Measurements from ENCODE around the gene GFI1B. TPM values are rescaled to one million over a fixed set of nuclear protein-coding genes. Genes with fewer than 3 reads are reported as not detected.

Gene GFI1B
- total and polyA plus RNA-seq, 4 donors = 0.05 to 53.6 TPM; not detected in 2

GRCh38 chr9:132931178-132931735 is 47.2 kb upstream of the GFI1B start:
- H3K36me3 ChIP-seq (ENCODE audit: control insufficient read depth in 4 of 4, insufficient read depth in 3 of 4, low read depth in 1 of 4, low read length in 3 of 4) = peaks cover 3 to 28% (median 15%) of the 10 kb centered on the region in 4 donors
- 93% methylated on average over 9 of the region's 9 CpGs for WGBS
- no peak for TF ChIP-seq HNF4G (IDR thresholded peaks at IDR 0.05)
- TF ChIP-seq RXRA (IDR thresholded peaks at IDR 0.05) = no peak
- no peak for TF ChIP-seq HNF4A (conservative IDR thresholded peaks at IDR 0.05)
- TF ChIP-seq FOXA1 (IDR thresholded peaks at IDR 0.05) = no peak
- no peak for TF ChIP-seq SP1 (IDR thresholded peaks at IDR 0.05)
- TF ChIP-seq REST (IDR thresholded peaks at IDR 0.05) = no peak
- no peak for TF ChIP-seq FOXA2 (IDR thresholded peaks at IDR 0.05)
- TF ChIP-seq ATF3 (IDR thresholded peaks at IDR 0.05) = no peak
- TF ChIP-seq TAF1 (conservative IDR thresholded peaks at IDR 0.05) = no peak
- TF ChIP-seq ZBTB33 (IDR thresholded peaks at IDR 0.05) = no peak
- no peak for TF ChIP-seq YY1 (IDR thresholded peaks at IDR 0.05)
- TF ChIP-seq JUND (IDR thresholded peaks at IDR 0.05) = no peak
- no peak for TF ChIP-seq GABPA (IDR thresholded peaks at IDR 0.05 in 1 of 2, conservative IDR thresholded peaks at IDR 0.05 in 1 of 2)
- no peak for TF ChIP-seq CTCF (IDR thresholded peaks at IDR 0.05; ENCODE audit: low read depth, low read length, missing input control)

GRCh38 chr9:132935026-132935425 is 43.5 kb upstream of the GFI1B start:
- no peaks in the 10 kb centered on the region for H3K9me3 ChIP-seq (ENCODE audit: control insufficient read depth in 4 of 4, low read length in 3 of 4)
- TF ChIP-seq REST (IDR thresholded peaks at IDR 0.05) = no peak
- 94% methylated on average over 6 of the region's 6 CpGs for WGBS
- peaks cover 0 to 7% (median 4%) of the 10 kb centered on the region in 4 donors for H3K36me3 ChIP-seq (ENCODE audit: control insufficient read depth in 4 of 4, insufficient read depth in 3 of 4, low read depth in 1 of 4, low read length in 3 of 4)
- H3K9ac ChIP-seq (ENCODE audit: low read depth in 1 of 2, low read length in 2 of 2) = no peak overlapping the region
- H3K27me3 ChIP-seq (ENCODE audit: control insufficient read depth in 4 of 4, insufficient read depth in 4 of 4, low read length in 3 of 4) = no peaks in the 10 kb centered on the region
- no peak overlapping the region for H3K4me3 ChIP-seq (ENCODE audit: low read depth in 1 of 3, low read length in 3 of 3)
- H3K27ac ChIP-seq (ENCODE audit: low read depth in 1 of 2, low read length in 2 of 2) = no peak overlapping the region
- H3K4me1 ChIP-seq (ENCODE audit: control insufficient read depth in 4 of 4, insufficient read depth in 4 of 4, low read length in 3 of 4) = no peaks in the 10 kb centered on the region
- no peak for DNase-seq (ENCODE audit: low spot score)

More at GRCh38 chr9:132931178-132931735, 47.2 kb upstream of the GFI1B start:
- Histone ChIP-seq H3K27ac (ENCODE audit: low read depth in 1 of 2, low read length in 2 of 2) (no peak overlapping the region), H3K9ac (ENCODE audit: low read depth in 1 of 2, low read length in 2 of 2) (no peak overlapping the region), H3K4me1 (ENCODE audit: control insufficient read depth in 4 of 4, insufficient read depth in 4 of 4, low read length in 3 of 4) (no peaks in the 10 kb centered on the region), H3K27me3 (ENCODE audit: control insufficient read depth in 4 of 4, insufficient read depth in 4 of 4, low read length in 3 of 4) (no peaks in the 10 kb centered on the region), H3K9me3 (ENCODE audit: control insufficient read depth in 4 of 4, low read length in 3 of 4) (no peaks in the 10 kb centered on the region), H3K4me3 (ENCODE audit: low read depth in 1 of 3, low read length in 3 of 3) (no peak overlapping the region)
- no peak for DNase-seq (ENCODE audit: low spot score)
